Measurements from ENCODE around the gene ACAP2. TPM values are rescaled to one million over a fixed set of nuclear protein-coding genes. Genes with fewer than 3 reads are reported as not detected.

ACAP2 gene
- total and polyA plus RNA-seq, 4 donors, result 4.5 to 28.5 (median 23.3) TPM

GRCh38 chr3:195384952-195385351 lies 57.9 kb downstream of the ACAP2 start:
- H3K4me3 ChIP-seq (ENCODE audit: low read depth in 1 of 3, low read length in 3 of 3), result no peak overlapping the region
- no peak overlapping the region for H3K9ac ChIP-seq (ENCODE audit: low read depth in 1 of 2, low read length in 2 of 2)
- H3K27me3 ChIP-seq (ENCODE audit: control insufficient read depth in 4 of 4, insufficient read depth in 4 of 4, low read length in 3 of 4), result no peaks in the 10 kb centered on the region
- no peaks in the 10 kb centered on the region for H3K4me1 ChIP-seq (ENCODE audit: control insufficient read depth in 4 of 4, insufficient read depth in 4 of 4, low read length in 3 of 4)
- no peak for TF ChIP-seq SP1 (IDR thresholded peaks at IDR 0.05)
- no peak for TF ChIP-seq FOXA1 (IDR thresholded peaks at IDR 0.05)
- no peak for TF ChIP-seq RXRA (IDR thresholded peaks at IDR 0.05)
- TF ChIP-seq EGR1 (IDR thresholded peaks at IDR 0.05; ENCODE audit: low read depth in 2 of 2), result no peak
- TF ChIP-seq FOXA2 (IDR thresholded peaks at IDR 0.05), result no peak
- no peak for TF ChIP-seq RAD21 (IDR thresholded peaks at IDR 0.05)
- TF ChIP-seq JUND (IDR thresholded peaks at IDR 0.05), result no peak
- TF ChIP-seq CTCF (IDR thresholded peaks at IDR 0.05; ENCODE audit: low read depth, low read length, missing input control), result no peak
- TF ChIP-seq ZBTB33 (IDR thresholded peaks at IDR 0.05), result no peak
- no peak for TF ChIP-seq HNF4A (conservative IDR thresholded peaks at IDR 0.05)
- TF ChIP-seq MAX (IDR thresholded peaks at IDR 0.05), result no peak
- TF ChIP-seq HNF4G (IDR thresholded peaks at IDR 0.05), result no peak
- TF ChIP-seq NR2F2 (IDR thresholded peaks at IDR 0.05), result no peak
- no peak for TF ChIP-seq GABPA (IDR thresholded peaks at IDR 0.05 in 1 of 2, conservative IDR thresholded peaks at IDR 0.05 in 1 of 2)
- no peak for TF ChIP-seq REST (IDR thresholded peaks at IDR 0.05)
- no peak for TF ChIP-seq YY1 (IDR thresholded peaks at IDR 0.05)
- H3K27ac ChIP-seq (ENCODE audit: low read depth in 1 of 2, low read length in 2 of 2), result no peak overlapping the region
- DNase-seq (ENCODE audit: low spot score), result no peak
- WGBS, result 97% methylated on average over 1 of the region's 1 CpG
- H3K36me3 ChIP-seq (ENCODE audit: control insufficient read depth in 4 of 4, insufficient read depth in 3 of 4, low read depth in 1 of 4, low read length in 3 of 4), result peaks cover 0 to 7% (median 1%) of the 10 kb centered on the region in 4 donors
- no peaks in the 10 kb centered on the region for H3K9me3 ChIP-seq (ENCODE audit: control insufficient read depth in 4 of 4, low read length in 3 of 4)

GRCh38 chr3:195372220-195372619 lies 70.6 kb downstream of the ACAP2 start:
- Histone ChIP-seq H3K9me3 (ENCODE audit: control insufficient read depth in 4 of 4, low read length in 3 of 4) (no peaks in the 10 kb centered on the region), H3K4me1 (ENCODE audit: control insufficient read depth in 4 of 4, insufficient read depth in 4 of 4, low read length in 3 of 4) (no peaks in the 10 kb centered on the region), H3K36me3 (ENCODE audit: control insufficient read depth in 4 of 4, insufficient read depth in 3 of 4, low read depth in 1 of 4, low read length in 3 of 4) (peaks cover 0 to 4% (median 4%) of the 10 kb centered on the region in 4 donors), H3K9ac (ENCODE audit: low read depth in 1 of 2, low read length in 2 of 2) (no peak overlapping the region), H3K27ac (ENCODE audit: low read depth in 1 of 2, low read length in 2 of 2) (no peak overlapping the region), H3K4me3 (ENCODE audit: low read depth in 1 of 3, low read length in 3 of 3) (no peak overlapping the region), H3K27me3 (ENCODE audit: control insufficient read depth in 4 of 4, insufficient read depth in 4 of 4, low read length in 3 of 4) (no peaks in the 10 kb centered on the region)
- 98% methylated on average over 7 of the region's 7 CpGs for WGBS
- no peak for DNase-seq (ENCODE audit: low spot score)
- TF ChIP-seq FOXA2 (IDR thresholded peaks at IDR 0.05), result no peak
- TF ChIP-seq RAD21 (IDR thresholded peaks at IDR 0.05), result no peak
- no peak for TF ChIP-seq SP1 (IDR thresholded peaks at IDR 0.05)
- no peak for TF ChIP-seq EGR1 (IDR thresholded peaks at IDR 0.05; ENCODE audit: low read depth in 2 of 2)
- no peak for TF ChIP-seq HNF4A (conservative IDR thresholded peaks at IDR 0.05)
- no peak for TF ChIP-seq GABPA (IDR thresholded peaks at IDR 0.05 in 1 of 2, conservative IDR thresholded peaks at IDR 0.05 in 1 of 2)
- TF ChIP-seq FOXA1 (IDR thresholded peaks at IDR 0.05), result no peak
- no peak for TF ChIP-seq MAX (IDR thresholded peaks at IDR 0.05)
- TF ChIP-seq ATF3 (IDR thresholded peaks at IDR 0.05), result no peak
- TF ChIP-seq YY1 (IDR thresholded peaks at IDR 0.05), result no peak
- TF ChIP-seq CTCF (IDR thresholded peaks at IDR 0.05; ENCODE audit: low read depth, low read length, missing input control), result no peak
- no peak for TF ChIP-seq REST (IDR thresholded peaks at IDR 0.05)

Measured in liver (tissue), 9 donors.